Suprapubic skin (tissue), 3 donors: ENCODE measurements around the gene PADI6.

Experiments
- CTCF ChIP-seq, 2 donors: fragments of 200-600 bp in 1 of 2; fragments of 450-650 bp in 1 of 2; sonication (generic) in 1 of 2; IDR thresholded peaks; one replicate each; pipeline ENCODE4 v1.5.1; 2016 to 2019; ENCODE audit warnings: antibody characterized with exemption in 2 of 2, mild to moderate bottlenecking in 1 of 2, moderate library complexity in 1 of 2
- EP300 ChIP-seq: sonication (generic); formaldehyde crosslinking; IDR thresholded peaks from one replicate; pipeline ENCODE4 v1.6.1; 2017; ENCODE audit warnings: antibody characterized with exemption

GRCh38 chr1:17437580-17438317, 65.8 kb downstream of the PADI6 start:
- TF ChIP-seq CTCF (IDR thresholded peaks at IDR 0.05) (no peak), EP300 (no peak)
